Endothelial cell of umbilical vein (primary cell): ENCODE data around the gene WBP1L. TPM values are rescaled to one million over a fixed set of nuclear protein-coding genes. Genes with fewer than 3 reads are reported as not detected.

Experiments
- BruUV-seq: library from RNA; stranded (reverse); fragments of 400-500 nt; replicated peaks from 2 replicates; lab custom pipeline; 2021; lab: Mats Ljungman, UMichigan
- CTCF ChIA-PET: fragments of 300-600, 350-600 bp; sonication (Branson Sonifier 250); formaldehyde crosslinking; loops from one replicate; lab custom pipeline; 2021; ENCODE audit warnings: antibody characterized with exemption, inconsistent platforms; lab: Charles Lee
- POLR2A ChIA-PET: fragments of 300-600, 350-600 bp; sonication (Branson Sonifier 250); formaldehyde crosslinking; loops from one replicate; lab custom pipeline; 2021; ENCODE audit warnings: antibody characterized with exemption, inconsistent platforms; lab: Charles Lee
- DNase-seq: peaks from one replicate; pipeline ENCODE4 v3.0.0-alpha.2; 2011; ENCODE audit warnings: low read depth, low spot score
- FAIRE-seq: peaks from 2 replicates; lab custom pipeline; 2011; peaks lifted over from hg19 to GRCh38; lab: Jason Lieb, UNC
- H2AFZ ChIP-seq: 2 replicates; pipeline ENCODE4 v1.6.0; 2012; ENCODE audit warnings: low read depth, low read length, control low read depth, inconsistent platforms
- H3K27ac ChIP-seq: 2 replicates; pipeline ENCODE4 v1.5.1; 2011; ENCODE audit warnings: low read depth, mild to moderate bottlenecking, control low read depth, low read length, moderate library complexity; ENCODE audit not compliant: insufficient read depth
- H3K27me3 ChIP-seq, 2 experiments: 2 replicates each; pipeline versions ENCODE4 v1.6.0 to v1.6.1; 2011; ENCODE audit warnings: low read length in 2 of 2, mixed read lengths in 1 of 2; ENCODE audit not compliant: control insufficient read depth in 2 of 2, insufficient read depth in 2 of 2
- H3K36me3 ChIP-seq, 2 experiments: 2 replicates in 1 of 2; 3 replicates in 1 of 2; pipeline ENCODE4 v1.5.1; 2011; ENCODE audit warnings: low read length in 2 of 2, mild to moderate bottlenecking in 1 of 2, moderate library complexity in 1 of 2; ENCODE audit not compliant: control insufficient read depth in 2 of 2, insufficient read depth in 2 of 2; ENCODE audit errors: extremely low read depth in 1 of 2
- H3K4me1 ChIP-seq: 3 replicates; pipeline ENCODE4 v1.5.1; 2011; ENCODE audit warnings: mild to moderate bottlenecking, low read length; ENCODE audit not compliant: control insufficient read depth, insufficient read depth; ENCODE audit errors: extremely low read depth
- H3K4me2 ChIP-seq: 2 replicates; pipeline ENCODE4 v1.6.1; 2011; ENCODE audit warnings: low read length, control low read depth, mixed read lengths; ENCODE audit not compliant: insufficient read depth
- H3K4me3 ChIP-seq, 3 experiments: fragments of 200-600 bp in 1 of 3; sonication (generic), shearing (Covaris generic) in 1 of 3; replicated peaks in 1 of 3; 2 replicates each; pipeline ENCODE4 v1.5.1; 2011 to 2016; ENCODE audit warnings: control low read depth in 3 of 3, low read length in 3 of 3, mild to moderate bottlenecking in 2 of 3, inconsistent platforms in 1 of 3, low read depth in 1 of 3, moderate library complexity in 1 of 3; ENCODE audit not compliant: insufficient read depth in 1 of 3
- H3K79me2 ChIP-seq: 2 replicates; pipeline ENCODE4 v1.6.0; 2012; ENCODE audit warnings: low read length, inconsistent platforms; ENCODE audit not compliant: control insufficient read depth, insufficient read depth
- H3K9ac ChIP-seq: replicated peaks from 2 replicates; pipeline ENCODE3; 2011; ENCODE audit warnings: low read length, control low read depth; ENCODE audit not compliant: insufficient read depth; ENCODE audit errors: extremely low read depth
- H3K9me1 ChIP-seq: replicated peaks from 3 replicates; pipeline ENCODE4 v1.6.0; 2011; ENCODE audit warnings: mild to moderate bottlenecking, low read length; ENCODE audit not compliant: control insufficient read depth, insufficient read depth; ENCODE audit errors: extremely low read depth
- H3K9me3 ChIP-seq: replicated peaks from 2 replicates; pipeline ENCODE4 v1.5.1; 2012; ENCODE audit warnings: low read length, inconsistent platforms; ENCODE audit not compliant: control insufficient read depth, insufficient read depth
- H4K20me1 ChIP-seq: replicated peaks from 2 replicates; pipeline ENCODE3; 2011; ENCODE audit warnings: mild to moderate bottlenecking, low read length; ENCODE audit not compliant: control insufficient read depth, insufficient read depth; ENCODE audit errors: extremely low read depth
- EZH2 ChIP-seq: IDR thresholded peaks from 2 replicates; pipeline ENCODE4 v1.6.1; 2012; ENCODE audit warnings: borderline replicate concordance, low read depth, mild to moderate bottlenecking, moderate library complexity, low read length, inconsistent platforms; ENCODE audit not compliant: severe bottlenecking
- FOS ChIP-seq: IDR thresholded peaks from 2 replicates; pipeline ENCODE4 v1.6.1; 2011; ENCODE audit warnings: mild to moderate bottlenecking, low read length, moderate library complexity, borderline replicate concordance; ENCODE audit not compliant: insufficient read depth
- GATA2 ChIP-seq: IDR thresholded peaks from 2 replicates; pipeline ENCODE4 v1.7.0; 2011; ENCODE audit warnings: low read depth, mild to moderate bottlenecking, moderate library complexity, mixed read lengths, low read length; ENCODE audit not compliant: insufficient read length, insufficient read depth
- JUN ChIP-seq: IDR thresholded peaks from 2 replicates; pipeline ENCODE4 v1.6.1; 2011; ENCODE audit warnings: borderline replicate concordance, low read depth; ENCODE audit not compliant: insufficient read length, insufficient read depth
- MYC ChIP-seq: IDR thresholded peaks from one replicate; pipeline ENCODE4 v1.6.1; 2011; ENCODE audit warnings: mild to moderate bottlenecking, low read depth, low read length
- POLR2A ChIP-seq: IDR thresholded peaks from 2 replicates; pipeline ENCODE4 v1.6.1; 2012; ENCODE audit warnings: low read depth, mild to moderate bottlenecking, control low read depth, low read length
- POLR2AphosphoS5 ChIP-seq: IDR thresholded peaks from 2 replicates; pipeline ENCODE4 v1.6.1; 2012; ENCODE audit warnings: low read depth, mild to moderate bottlenecking, control low read depth, low read length, moderate library complexity; ENCODE audit not compliant: insufficient read depth
- dilution Hi-C: fragments of 300-500 bp; cut with MboI; formaldehyde crosslinking; loops from one replicate; pipeline ENCODE4 v1.15.0; 2019; ENCODE audit warnings: low sequenced_read_pairs; ENCODE audit not compliant: extremely low pct_ligation_motif_present
- intact Hi-C: fragments of 100-400 bp; cut with micrococcal nuclease; formaldehyde crosslinking; loops from one replicate; pipeline ENCODE4 v1.10.0; 2022
- polyA plus RNA-seq, 4 experiments: library from polyadenylated mRNA; depleted of rRNA in 3 of 4; stranded (reverse) in 3 of 4; unstranded in 1 of 4; fragments of >200 nt; gene quantifications; 2 replicates each; pipeline versions ENCODE4 v1.2.1 to v1.2.3, GENCODE V29; 2011 to 2012; ENCODE audit warnings: missing spikeins in 1 of 4
- total RNA-seq: library from RNA; stranded (reverse); gene quantifications from 2 replicates; pipeline ENCODE4 v1.2.3, GENCODE V29; 2021
- TF ChIP-seq, protein P1 (sequence below), 2 donors: IDR thresholded peaks; 1 replicate in 1 of 2; 2 replicates in 1 of 2; pipeline ENCODE4 v1.5.1; 2011; ENCODE audit warnings: low read length in 2 of 2, mild to moderate bottlenecking in 2 of 2, moderate library complexity in 2 of 2, control low read depth in 1 of 2, inconsistent platforms in 1 of 2, low read depth in 1 of 2; ENCODE audit not compliant: insufficient read depth in 1 of 2; ENCODE audit errors: extremely low read depth in 1 of 2
- TF ChIP-seq, protein P2 (sequence below): IDR thresholded peaks from 2 replicates; pipeline ENCODE4 v1.6.1; 2011; ENCODE audit not compliant: insufficient read depth, insufficient read length

Gene WBP1L
- total and polyA plus RNA-seq, 2 donors (not counting 3 experiments of a cell fraction or from before 2014, with no cell fraction given), result 46.0 to 70.3 TPM

DNA sequence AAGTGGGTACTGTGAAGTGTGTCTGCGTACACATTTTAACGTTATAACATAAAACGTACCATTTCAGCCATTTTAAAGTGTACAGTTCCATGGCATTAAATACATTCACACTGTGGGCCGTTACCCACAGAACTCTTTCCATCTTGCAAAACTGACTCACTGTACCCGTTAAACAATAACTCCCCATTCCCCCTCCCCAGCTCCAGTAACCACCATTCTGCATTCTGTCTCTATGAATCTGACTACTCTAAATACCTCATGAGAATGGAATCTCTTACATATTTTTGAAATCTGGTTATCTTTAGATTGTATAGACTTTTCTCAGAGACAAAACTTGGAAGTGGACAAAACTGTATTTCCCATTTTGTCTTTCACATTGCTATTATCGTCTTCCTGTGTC, 38.8 kb upstream of the WBP1L start:
- no peaks in the 10 kb centered on the region for H3K4me1 ChIP-seq
- TF ChIP-seq MYC, result no peak
- no peak for TF ChIP-seq GATA2
- TF ChIP-seq POLR2A, result no peak
- no peak for TF ChIP-seq JUN
- no peak for TF ChIP-seq FOS
- TF ChIP-seq, protein P1, sequence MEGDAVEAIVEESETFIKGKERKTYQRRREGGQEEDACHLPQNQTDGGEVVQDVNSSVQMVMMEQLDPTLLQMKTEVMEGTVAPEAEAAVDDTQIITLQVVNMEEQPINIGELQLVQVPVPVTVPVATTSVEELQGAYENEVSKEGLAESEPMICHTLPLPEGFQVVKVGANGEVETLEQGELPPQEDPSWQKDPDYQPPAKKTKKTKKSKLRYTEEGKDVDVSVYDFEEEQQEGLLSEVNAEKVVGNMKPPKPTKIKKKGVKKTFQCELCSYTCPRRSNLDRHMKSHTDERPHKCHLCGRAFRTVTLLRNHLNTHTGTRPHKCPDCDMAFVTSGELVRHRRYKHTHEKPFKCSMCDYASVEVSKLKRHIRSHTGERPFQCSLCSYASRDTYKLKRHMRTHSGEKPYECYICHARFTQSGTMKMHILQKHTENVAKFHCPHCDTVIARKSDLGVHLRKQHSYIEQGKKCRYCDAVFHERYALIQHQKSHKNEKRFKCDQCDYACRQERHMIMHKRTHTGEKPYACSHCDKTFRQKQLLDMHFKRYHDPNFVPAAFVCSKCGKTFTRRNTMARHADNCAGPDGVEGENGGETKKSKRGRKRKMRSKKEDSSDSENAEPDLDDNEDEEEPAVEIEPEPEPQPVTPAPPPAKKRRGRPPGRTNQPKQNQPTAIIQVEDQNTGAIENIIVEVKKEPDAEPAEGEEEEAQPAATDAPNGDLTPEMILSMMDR (IDR thresholded peaks at IDR 0.05; ENCODE audit: extremely low read depth in 1 of 2, insufficient read depth in 1 of 2, low read depth in 1 of 2, low read length in 2 of 2), result no peak
- no peak for TF ChIP-seq EZH2
- no peak for TF ChIP-seq POLR2AphosphoS5
- TF ChIP-seq, protein P2, sequence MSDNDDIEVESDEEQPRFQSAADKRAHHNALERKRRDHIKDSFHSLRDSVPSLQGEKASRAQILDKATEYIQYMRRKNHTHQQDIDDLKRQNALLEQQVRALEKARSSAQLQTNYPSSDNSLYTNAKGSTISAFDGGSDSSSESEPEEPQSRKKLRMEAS, result no peak
- no peaks in the 10 kb centered on the region for H3K9me1 ChIP-seq
- H3K27me3 ChIP-seq, result no peaks in the 10 kb centered on the region
- POLR2A ChIA-PET, result no interaction called here
- DNase-seq (no peak), FAIRE-seq (no peak)
- H3K9me3 ChIP-seq, result no peaks in the 10 kb centered on the region
- H3K79me2 ChIP-seq, result no peaks in the 10 kb centered on the region
- H4K20me1 ChIP-seq, result no peaks in the 10 kb centered on the region
- intact Hi-C loops (no loop called here), dilution Hi-C loops (no loop called here)
- no TSS peak for BruUV-seq
- H3K9ac ChIP-seq, result no peak overlapping the region
- no peak overlapping the region for H3K27ac ChIP-seq
- no peaks in the 10 kb centered on the region for H3K36me3 ChIP-seq
- no peak overlapping the region for H3K4me3 ChIP-seq
- CTCF ChIA-PET, result no interaction called here
- H2AFZ ChIP-seq, result no peak overlapping the region
- no peak overlapping the region for H3K4me2 ChIP-seq
